Testis (tissue), 2 donors: ENCODE results near the gene COPS9.

Experiments used
- CTCF ChIP-seq, 3 experiments: fragments of 450-650 bp in 2 of 3; fragments of 200-600 bp in 1 of 3; sonication (generic) in 1 of 3; IDR thresholded peaks; one replicate each; pipeline ENCODE4 v1.5.1; 2016 to 2019; ENCODE audit warnings: antibody characterized with exemption in 3 of 3, mild to moderate bottlenecking in 2 of 3, moderate library complexity in 1 of 3
- POLR2A ChIP-seq: fragments of 450-650 bp; IDR thresholded peaks from one replicate; pipeline ENCODE4 v1.6.1; 2017; ENCODE audit warnings: antibody characterized with exemption, mild to moderate bottlenecking, moderate library complexity

GRCh38 chr2:240147382-240147781 is 11.3 kb upstream of the COPS9 start:
- TF ChIP-seq CTCF (IDR thresholded peaks at IDR 0.05) (no peak), POLR2A (no peak)
